Breast epithelium (tissue), 3 donors: Measurements from ENCODE around the gene CBLN3.

Experiments
- CTCF ChIP-seq, 3 donors: fragments of 450-650 bp; IDR thresholded peaks; one replicate each; pipeline ENCODE4 v1.5.1; 2016 to 2017; ENCODE audit warnings: antibody characterized with exemption in 3 of 3, mild to moderate bottlenecking in 3 of 3, moderate library complexity in 3 of 3
- POLR2A ChIP-seq: fragments of 450-650 bp; IDR thresholded peaks from one replicate; pipeline ENCODE4 v1.6.1; 2016; ENCODE audit warnings: antibody characterized with exemption, mild to moderate bottlenecking, moderate library complexity

- TF ChIP-seq CTCF (IDR thresholded peaks at IDR 0.05) (no peak), POLR2A (no peak)
Measured at GRCh38 chr14:24417832-24418491, 11.5 kb downstream of the CBLN3 start.
